CD14-positive monocyte (primary cell): ENCODE data around the gene PLCB1. TPM values are rescaled to one million over a fixed set of nuclear protein-coding genes. Genes with fewer than 3 reads are reported as not detected.

Source experiments
- DNase-seq, 3 donors: peaks; one replicate each; pipeline ENCODE4 v3.0.0-alpha.2; 2011 to 2022
- H2AFZ ChIP-seq: 2 replicates; pipeline ENCODE4 v1.6.0; 2012; ENCODE audit warnings: mild to moderate bottlenecking, low read depth, low read length, inconsistent platforms; ENCODE audit not compliant: insufficient read depth, poor library complexity, severe bottlenecking
- H3K27ac ChIP-seq, 2 donors: 1 replicate in 1 of 2; 2 replicates in 1 of 2; pipeline ENCODE4 v1.5.1; 2012 to 2013; ENCODE audit warnings: low read length in 2 of 2, control low read depth in 1 of 2, inconsistent platforms in 1 of 2, low read depth in 1 of 2, mild to moderate bottlenecking in 1 of 2
- H3K27me3 ChIP-seq, 2 donors: one replicate each; pipeline versions ENCODE4 v1.6.0 to v1.6.1; 2011 to 2013; ENCODE audit warnings: low read length in 2 of 2; ENCODE audit not compliant: control insufficient read depth in 2 of 2, insufficient read depth in 2 of 2
- H3K36me3 ChIP-seq, 2 donors: replicated peaks in 1 of 2; 1 replicate in 1 of 2; 2 replicates in 1 of 2; pipeline versions ENCODE4 v1.5.1 to v1.6.1; 2012 to 2013; ENCODE audit warnings: low read length in 2 of 2, control low read depth in 1 of 2, inconsistent platforms in 1 of 2, mild to moderate bottlenecking in 1 of 2; ENCODE audit not compliant: insufficient read depth in 2 of 2, control insufficient read depth in 1 of 2
- H3K4me1 ChIP-seq, 2 donors: 1 replicate in 1 of 2; 2 replicates in 1 of 2; pipeline versions ENCODE4 v1.5.1 to v1.6.1; 2012 to 2013; ENCODE audit warnings: low read length in 2 of 2, control low read depth in 1 of 2, inconsistent platforms in 1 of 2, mild to moderate bottlenecking in 1 of 2, moderate library complexity in 1 of 2; ENCODE audit not compliant: insufficient read depth in 2 of 2, control insufficient read depth in 1 of 2
- H3K4me2 ChIP-seq: replicated peaks from 2 replicates; pipeline ENCODE3; 2012; ENCODE audit warnings: low read length, moderate library complexity, mild to moderate bottlenecking; ENCODE audit not compliant: poor library complexity, severe bottlenecking; ENCODE audit errors: extremely low read depth
- H3K4me3 ChIP-seq, 3 experiments: fragments of 200-600 bp in 1 of 3; sonication (generic) in 1 of 3; replicated peaks in 1 of 3; 1 replicate in 2 of 3; 2 replicates in 1 of 3; pipeline ENCODE4 v1.5.1; 2011 to 2013; ENCODE audit warnings: low read length in 3 of 3, mild to moderate bottlenecking in 3 of 3, control low read depth in 2 of 3, low read depth in 2 of 3, inconsistent platforms in 1 of 3, moderate library complexity in 1 of 3
- H3K79me2 ChIP-seq: 2 replicates; pipeline ENCODE4 v1.6.0; 2012; ENCODE audit warnings: mild to moderate bottlenecking, control low read depth, inconsistent platforms, low read length, moderate library complexity; ENCODE audit not compliant: insufficient read depth
- H3K9ac ChIP-seq: 2 replicates; pipeline ENCODE4 v1.6.0; 2017; ENCODE audit warnings: low read length, mild to moderate bottlenecking; ENCODE audit not compliant: insufficient read depth, poor library complexity, severe bottlenecking
- H3K9me3 ChIP-seq, 2 donors: replicated peaks in 1 of 2; 1 replicate in 1 of 2; 2 replicates in 1 of 2; pipeline versions ENCODE4 v1.5.1 to v1.6.1; 2012 to 2013; ENCODE audit warnings: low read length in 2 of 2, control low read depth in 1 of 2; ENCODE audit not compliant: control insufficient read depth in 1 of 2, insufficient read depth in 1 of 2
- H4K20me1 ChIP-seq: 2 replicates; pipeline ENCODE4 v1.6.0; 2012; ENCODE audit warnings: mild to moderate bottlenecking, low read length, control low read depth, moderate library complexity; ENCODE audit not compliant: insufficient read depth
- H3K27ac Mint-ChIP-seq, 7 donors: one replicate each; pipeline ENCODE4 v1.8.0; 2020; ENCODE audit warnings: mild to moderate bottlenecking in 7 of 7, mixed read lengths in 7 of 7, moderate library complexity in 6 of 7, inconsistent platforms in 2 of 7
- H3K27me3 Mint-ChIP-seq, 3 donors: one replicate each; pipeline ENCODE4 v1.8.0; 2021 to 2022; ENCODE audit warnings: low read depth in 3 of 3, mild to moderate bottlenecking in 3 of 3, mixed read lengths in 3 of 3, moderate library complexity in 3 of 3, inconsistent platforms in 1 of 3
- H3K36me3 Mint-ChIP-seq, 2 donors: one replicate each; pipeline ENCODE4 v1.8.0; 2020; ENCODE audit warnings: mixed read lengths in 2 of 2, inconsistent platforms in 1 of 2, mild to moderate bottlenecking in 1 of 2
- H3K4me1 Mint-ChIP-seq: one replicate; pipeline ENCODE4 v1.8.0; 2020; ENCODE audit warnings: mild to moderate bottlenecking, mixed read lengths
- H3K4me3 Mint-ChIP-seq, 2 donors: one replicate each; pipeline ENCODE4 v1.8.0; 2020; ENCODE audit warnings: mild to moderate bottlenecking in 2 of 2, mixed read lengths in 2 of 2, moderate library complexity in 1 of 2
- H3K9me3 Mint-ChIP-seq, 7 donors: one replicate each; pipeline ENCODE4 v1.8.0; 2020 to 2022; ENCODE audit warnings: mixed read lengths in 7 of 7, mild to moderate bottlenecking in 6 of 7, moderate library complexity in 6 of 7, inconsistent platforms in 2 of 7
- WGBS: methylation state at CpG from one replicate; pipeline ENCODE4 v1.1.5; 2013; ENCODE audit warnings: missing lambda C conversion rate; ENCODE audit not compliant: insufficient coverage; 5-methylcytosine and 5-hydroxymethylcytosine counted together
- intact Hi-C, 2 donors: fragments of 100-400 bp; cut with micrococcal nuclease; formaldehyde crosslinking; loops; one replicate each; pipeline versions ENCODE4 v1.15.0 to v1.15.1; 2023
- polyA plus RNA-seq, 3 donors: library from polyadenylated mRNA; depleted of rRNA in 1 of 3; unstranded in 2 of 3; stranded (reverse) in 1 of 3; fragments of 300-500 nt in 2 of 3; fragments of >200 nt in 1 of 3; fragmentation: Illumina TruSeq in 2 of 3; gene quantifications; 1 replicate in 2 of 3; 2 replicates in 1 of 3; pipeline ENCODE4 v1.2.3, GENCODE V29; 2012 to 2021
- TF ChIP-seq, protein P1 (sequence below): fragments of 200-600 bp; IDR thresholded peaks from one replicate; pipeline ENCODE4 v1.8.0; 2022; ENCODE audit warnings: antibody characterized with exemption, mild to moderate bottlenecking

PLCB1 gene
- polyA plus RNA-seq, 3 donors: 8.6 to 16.4 (median 13.2) TPM

DNA sequence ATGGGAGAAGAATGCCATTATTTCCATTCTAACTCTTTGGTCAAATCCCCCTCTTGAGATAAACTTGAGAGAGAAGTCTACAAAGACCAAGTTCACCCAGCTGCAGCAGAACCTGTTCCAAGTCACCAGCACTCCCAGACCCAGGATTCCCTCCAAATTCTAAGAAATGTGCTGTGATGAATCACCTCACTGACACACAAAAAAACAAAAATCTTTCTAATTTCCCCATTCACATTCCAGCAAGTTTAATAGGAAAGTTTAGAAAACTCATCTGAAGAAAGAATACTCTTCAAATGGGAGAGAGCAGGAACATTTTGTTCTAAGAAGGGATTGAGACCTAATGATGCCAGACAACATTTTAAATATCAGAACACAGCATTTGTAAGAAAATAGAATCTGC lies 723.2 kb downstream of the PLCB1 start:
- DNase-seq: no peak
- Histone ChIP-seq H3K27me3 (no peaks in the 10 kb centered on the region), H2AFZ (no peak overlapping the region), H3K9me3 (no peaks in the 10 kb centered on the region), H3K4me3 (no peak overlapping the region), H3K4me1 (no peaks in the 10 kb centered on the region), H4K20me1 (no peaks in the 10 kb centered on the region), H3K79me2 (no peaks in the 10 kb centered on the region), H3K4me2 (no peak overlapping the region), H3K9ac (no peak overlapping the region), H3K27ac (no peak overlapping the region), H3K36me3 (no peaks in the 10 kb centered on the region)
- H3K4me1 Mint-ChIP-seq: no peaks in the 10 kb centered on the region
- no peaks in the 10 kb centered on the region for H3K9me3 Mint-ChIP-seq
- TF ChIP-seq, protein P1, sequence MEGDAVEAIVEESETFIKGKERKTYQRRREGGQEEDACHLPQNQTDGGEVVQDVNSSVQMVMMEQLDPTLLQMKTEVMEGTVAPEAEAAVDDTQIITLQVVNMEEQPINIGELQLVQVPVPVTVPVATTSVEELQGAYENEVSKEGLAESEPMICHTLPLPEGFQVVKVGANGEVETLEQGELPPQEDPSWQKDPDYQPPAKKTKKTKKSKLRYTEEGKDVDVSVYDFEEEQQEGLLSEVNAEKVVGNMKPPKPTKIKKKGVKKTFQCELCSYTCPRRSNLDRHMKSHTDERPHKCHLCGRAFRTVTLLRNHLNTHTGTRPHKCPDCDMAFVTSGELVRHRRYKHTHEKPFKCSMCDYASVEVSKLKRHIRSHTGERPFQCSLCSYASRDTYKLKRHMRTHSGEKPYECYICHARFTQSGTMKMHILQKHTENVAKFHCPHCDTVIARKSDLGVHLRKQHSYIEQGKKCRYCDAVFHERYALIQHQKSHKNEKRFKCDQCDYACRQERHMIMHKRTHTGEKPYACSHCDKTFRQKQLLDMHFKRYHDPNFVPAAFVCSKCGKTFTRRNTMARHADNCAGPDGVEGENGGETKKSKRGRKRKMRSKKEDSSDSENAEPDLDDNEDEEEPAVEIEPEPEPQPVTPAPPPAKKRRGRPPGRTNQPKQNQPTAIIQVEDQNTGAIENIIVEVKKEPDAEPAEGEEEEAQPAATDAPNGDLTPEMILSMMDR: no peak
- intact Hi-C loops: no loop called here
- no peak overlapping the region for H3K27ac Mint-ChIP-seq
- H3K4me3 Mint-ChIP-seq: no peak overlapping the region
- H3K36me3 Mint-ChIP-seq: peaks cover 0 to 2% of the 10 kb centered on the region in 2 donors
- no peaks in the 10 kb centered on the region for H3K27me3 Mint-ChIP-seq

DNA sequence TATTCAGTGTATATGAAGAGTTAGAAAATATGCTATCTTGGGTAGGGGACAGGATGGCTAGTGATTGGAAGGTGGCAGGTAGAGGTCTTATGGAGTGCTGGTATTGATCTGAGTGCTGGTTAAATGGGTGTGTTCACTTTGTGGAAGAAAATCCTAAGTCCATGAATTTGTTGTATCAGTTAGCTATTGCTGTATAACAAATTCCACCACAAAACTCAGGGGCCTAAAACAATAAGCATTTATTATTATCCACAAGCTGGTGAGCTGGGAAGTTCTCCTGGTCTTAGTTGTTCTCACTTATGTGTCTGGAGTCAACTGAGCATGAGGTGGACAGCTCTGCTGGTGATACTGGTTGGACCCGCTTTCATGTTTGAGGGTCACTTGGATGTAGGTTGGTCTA lies 724.6 kb downstream of the PLCB1 start:
- no peaks in the 10 kb centered on the region for H4K20me1 ChIP-seq
- TF ChIP-seq, protein P1: no peak
- intact Hi-C loops: no loop called here
- H3K27ac ChIP-seq: no peak overlapping the region
- Mint-ChIP-seq H3K27ac (no peak overlapping the region), H3K4me3 (no peak overlapping the region), H3K9me3 (no peaks in the 10 kb centered on the region), H3K27me3 (no peaks in the 10 kb centered on the region), H3K36me3 (peaks cover 0 to 2% of the 10 kb centered on the region in 2 donors), H3K4me1 (no peaks in the 10 kb centered on the region)
- H3K4me3 ChIP-seq: no peak overlapping the region
- no peak overlapping the region for H3K4me2 ChIP-seq
- no peaks in the 10 kb centered on the region for H3K4me1 ChIP-seq
- H3K9me3 ChIP-seq: no peaks in the 10 kb centered on the region
- no peaks in the 10 kb centered on the region for H3K36me3 ChIP-seq
- DNase-seq: no peak
- H3K79me2 ChIP-seq: no peaks in the 10 kb centered on the region
- no peak overlapping the region for H3K9ac ChIP-seq
- WGBS: 100% methylated on average over 1 of the region's 1 CpG
- H3K27me3 ChIP-seq: no peaks in the 10 kb centered on the region
- H2AFZ ChIP-seq: no peak overlapping the region
